GM19438 (cell line): ENCODE measurements around the gene ATP5ME.

Source experiments
- ATAC-seq: cut with Tn5 transposase; IDR thresholded peaks from one replicate; pipeline ENCODE4 v1.9.1; 2021; ENCODE audit warnings: low read depth; ENCODE audit not compliant: unreplicated experiment

ATP5ME gene

GRCh38 chr4:623914-624566, 50.0 kb downstream of the ATP5ME start:
- ATAC-seq = no peak

- ATAC-seq = no peak
Measured at GRCh38 chr4:622996-623913, 50.8 kb downstream of the ATP5ME start.
